HG03280 (cell line): ENCODE results near the gene CHST8.

ENCODE experiments used
- ATAC-seq: cut with Tn5 transposase; IDR thresholded peaks from one replicate; pipeline ENCODE4 v1.9.1; 2021; ENCODE audit warnings: mild to moderate bottlenecking, moderate library complexity; ENCODE audit not compliant: unreplicated experiment

CHST8 gene

GRCh38 chr19:33780746-33781145 is 159.0 kb downstream of the CHST8 start:
- ATAC-seq = no peak

GRCh38 chr19:33781415-33781935 is 159.7 kb downstream of the CHST8 start:
- ATAC-seq = no peak

GRCh38 chr19:33781996-33782395 is 160.2 kb downstream of the CHST8 start:
- no peak for ATAC-seq

- ATAC-seq = no peak
These were observed 162.7 kb downstream of the CHST8 start for GRCh38 chr19:33784432-33784831.

- no peak for ATAC-seq
These were observed 164.0 kb downstream of the CHST8 start for GRCh38 chr19:33785795-33786194.

GRCh38 chr19:33788676-33789075 is 166.9 kb downstream of the CHST8 start:
- no peak for ATAC-seq

- ATAC-seq = no peak
These were observed 167.6 kb downstream of the CHST8 start for GRCh38 chr19:33789344-33789743.

GRCh38 chr19:33794683-33795369 is 173.1 kb downstream of the CHST8 start:
- ATAC-seq = no peak

GRCh38 chr19:33795370-33796163 is 173.8 kb downstream of the CHST8 start:
- ATAC-seq = no peak

GRCh38 chr19:33796164-33796875 is 174.6 kb downstream of the CHST8 start, which contains the start of gene KCTD15:
TSS of gene KCTD15 (plus strand) at chr19:33796870. CDS start at chr19:33800455, 3,585 bp downstream.
- no peak for ATAC-seq

- ATAC-seq = no peak
These were observed 176.3 kb downstream of the CHST8 start for GRCh38 chr19:33797802-33798671.

- no peak for ATAC-seq
These were observed 176.9 kb downstream of the CHST8 start for GRCh38 chr19:33798681-33799111.

GRCh38 chr19:33799476-33799875 is 177.7 kb downstream of the CHST8 start:
- no peak for ATAC-seq

GRCh38 chr19:33800012-33800680 is 178.4 kb downstream of the CHST8 start:
- ATAC-seq = no peak

GRCh38 chr19:33801411-33801810 is 179.7 kb downstream of the CHST8 start:
- no peak for ATAC-seq

- ATAC-seq = no peak
These were observed 180.2 kb downstream of the CHST8 start for GRCh38 chr19:33802001-33802400.

GRCh38 chr19:33802801-33803200 is 181.0 kb downstream of the CHST8 start:
- ATAC-seq = no peak

GRCh38 chr19:33803383-33803782 is 181.6 kb downstream of the CHST8 start:
- no peak for ATAC-seq

- ATAC-seq = no peak
These were observed 182.5 kb downstream of the CHST8 start for GRCh38 chr19:33804021-33804799.
